Activated CD4-positive, alpha-beta T cell treated with anti-CD3 and anti-CD28 coated beads, Interleukin-2, Interleukin-4, amounts not matched to agents 100 ng/mL and 50 ng/mL, durations not matched to agents 16 hours and 8 hours (primary cell): ENCODE measurements around the gene SRGAP3.

ENCODE experiments used
- DNase-seq: peaks from one replicate; pipeline ENCODE4 v3.0.0-alpha.2; 2020; ENCODE audit warnings: low spot score

SRGAP3 gene

DNA sequence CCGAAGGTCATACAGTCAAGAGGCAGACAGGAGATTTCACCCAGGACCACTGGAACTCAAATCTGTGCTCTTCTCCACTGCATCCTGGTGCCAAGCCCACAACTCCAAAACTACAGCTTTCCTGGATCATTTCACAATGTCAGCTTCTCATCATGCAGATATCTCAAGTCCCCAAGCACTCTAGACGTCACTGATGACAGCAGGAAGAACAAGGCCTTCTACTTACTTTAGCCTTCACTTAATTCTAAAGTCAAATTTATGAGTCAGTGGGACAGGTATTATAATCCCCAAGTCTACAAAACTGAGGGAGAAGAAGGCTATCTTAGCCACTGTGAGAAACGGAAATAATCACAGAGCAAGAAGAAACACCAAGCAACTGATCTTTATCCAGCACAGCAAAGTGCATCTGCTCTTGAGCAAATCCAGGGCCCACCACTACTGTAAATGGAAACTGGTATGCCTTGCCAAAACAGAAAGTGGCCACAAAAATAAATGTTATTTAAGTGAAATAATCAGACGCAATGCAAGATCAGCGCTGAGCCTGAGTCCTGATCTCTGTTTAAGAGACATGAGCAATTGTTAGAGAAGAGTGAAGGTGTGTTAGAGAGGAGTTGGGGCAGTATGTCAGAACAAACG lies 287.1 kb downstream of the SRGAP3 start:
- no peak for DNase-seq

DNA sequence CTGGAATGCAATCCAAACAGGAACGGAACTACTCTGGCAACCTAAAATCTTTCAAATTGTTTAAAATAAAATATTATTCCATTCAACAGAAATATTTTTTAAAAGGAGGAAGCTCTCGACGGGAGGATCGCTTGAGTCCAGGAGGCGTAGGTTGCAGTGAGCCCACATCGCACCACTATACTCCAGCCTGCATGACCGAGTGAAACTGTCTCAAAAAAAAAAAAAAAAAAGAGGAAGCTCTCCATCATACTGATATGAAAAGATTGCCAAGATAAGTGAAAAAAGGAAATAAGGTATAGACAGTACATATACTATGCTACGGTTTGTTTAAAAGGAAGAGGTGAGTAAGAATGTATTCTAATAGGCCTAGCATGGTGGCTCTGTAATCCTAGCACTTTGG lies 289.8 kb downstream of the SRGAP3 start:
- no peak for DNase-seq

DNA sequence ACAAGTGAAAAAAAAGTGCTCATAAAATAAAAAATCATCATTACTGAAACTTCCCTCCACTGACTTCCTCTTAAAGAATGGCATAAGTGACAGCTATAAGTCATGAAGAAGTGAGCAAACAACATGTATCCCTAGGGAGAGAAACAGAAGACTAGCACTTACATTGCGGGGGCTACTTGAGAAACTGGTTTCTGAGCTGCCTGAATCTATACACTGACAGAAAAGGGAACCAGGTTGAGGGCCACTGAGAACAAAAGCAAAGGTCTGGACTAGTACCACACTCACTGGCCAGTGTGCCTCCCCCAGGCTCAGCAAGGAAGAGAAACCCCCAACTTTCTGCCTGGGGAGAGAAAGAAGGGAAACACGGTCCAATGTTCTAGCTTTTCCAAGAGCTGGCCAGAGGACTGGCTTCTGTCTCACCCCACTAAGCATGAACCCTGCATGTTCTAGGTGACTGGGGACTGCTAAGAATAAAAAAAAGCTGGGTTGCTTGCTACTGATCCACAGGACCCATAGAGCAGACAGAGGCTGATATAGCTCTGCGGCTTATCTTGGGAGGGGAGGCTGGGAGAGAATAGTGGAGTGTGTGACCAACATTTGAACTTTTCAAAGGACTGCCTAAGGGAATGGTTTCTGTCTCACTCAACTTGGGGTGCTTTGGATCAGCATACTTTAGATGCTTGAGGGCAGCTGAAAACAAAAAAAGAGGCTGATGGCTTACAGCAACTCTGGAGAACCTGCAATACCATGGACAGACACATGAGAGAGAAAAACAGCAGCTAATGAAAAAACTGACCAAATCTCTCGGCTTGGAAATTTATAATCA lies 294.3 kb downstream of the SRGAP3 start:
- no peak for DNase-seq

DNA sequence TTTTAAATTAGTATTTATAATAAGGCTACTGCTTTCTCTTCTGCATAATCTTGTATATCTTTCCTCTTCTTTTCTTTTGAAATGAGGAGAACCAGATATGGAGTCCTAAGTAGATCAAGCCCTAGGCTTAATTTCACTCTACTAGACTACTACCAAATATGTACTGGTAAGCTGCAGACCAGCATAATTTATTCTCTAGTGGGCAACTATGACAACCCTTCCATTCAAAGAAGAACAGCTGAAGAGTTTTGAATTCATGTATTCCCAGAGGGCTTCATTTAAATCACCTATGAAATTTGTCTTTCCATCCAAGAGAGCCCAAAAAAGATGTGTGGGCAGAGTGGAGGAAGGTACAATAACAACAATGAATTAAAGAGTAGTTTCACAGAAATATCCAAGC lies 296.1 kb downstream of the SRGAP3 start:
- no peak for DNase-seq

DNA sequence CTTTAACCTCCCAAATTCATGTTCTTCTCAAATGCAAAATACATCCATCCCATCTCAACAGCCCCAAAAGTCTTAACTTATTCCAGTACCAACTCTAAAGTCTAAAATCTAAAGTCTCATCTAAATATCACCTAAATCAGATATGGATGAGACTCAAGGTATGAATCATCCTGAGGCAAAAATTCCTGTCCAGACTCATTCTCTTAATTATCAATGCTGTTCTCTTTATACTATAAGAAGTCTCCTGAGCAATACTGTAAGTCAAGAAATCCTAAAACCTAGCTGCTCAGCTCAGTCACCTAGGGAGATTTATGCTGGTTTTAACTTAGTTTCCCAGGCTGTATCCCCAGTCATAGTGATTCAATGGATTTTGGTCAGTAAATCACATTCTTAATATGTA lies 297.3 kb downstream of the SRGAP3 start:
- DNase-seq = no peak

DNA sequence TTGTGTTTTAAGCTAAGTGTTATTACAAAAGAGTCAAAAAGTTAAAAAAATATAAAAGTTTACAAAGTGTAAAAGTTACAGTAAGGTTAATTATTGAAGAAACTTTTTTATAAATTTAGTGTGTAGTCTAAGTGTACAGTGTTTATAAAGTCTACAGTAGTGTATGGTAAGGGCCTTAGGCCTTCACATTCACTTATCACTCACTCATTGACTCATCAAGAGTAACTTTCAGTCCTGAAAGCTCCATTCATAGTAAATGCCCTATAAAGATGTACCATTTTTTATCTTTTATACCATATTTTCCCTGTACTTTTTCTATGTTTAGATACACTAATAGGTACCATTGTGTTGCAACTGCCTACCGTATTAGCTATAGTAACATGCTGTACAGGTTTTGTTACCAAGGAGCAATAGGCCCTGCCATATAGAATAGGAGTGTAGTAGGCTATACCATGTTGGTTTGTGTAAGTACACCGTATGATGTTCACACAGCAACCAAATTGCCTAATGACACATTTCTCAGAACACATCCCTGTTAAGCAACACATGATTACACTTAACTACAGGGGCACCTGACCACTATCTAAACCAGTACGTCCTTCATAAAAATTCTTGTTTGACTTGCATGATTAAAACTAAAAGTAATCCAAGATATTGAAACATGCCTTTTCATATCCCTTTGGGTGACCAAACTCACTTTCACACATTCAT lies 303.4 kb downstream of the SRGAP3 start:
- DNase-seq = no peak

GRCh38 chr3:8942746-8943488 lies 306.5 kb downstream of the SRGAP3 start:
- no peak for DNase-seq

DNA sequence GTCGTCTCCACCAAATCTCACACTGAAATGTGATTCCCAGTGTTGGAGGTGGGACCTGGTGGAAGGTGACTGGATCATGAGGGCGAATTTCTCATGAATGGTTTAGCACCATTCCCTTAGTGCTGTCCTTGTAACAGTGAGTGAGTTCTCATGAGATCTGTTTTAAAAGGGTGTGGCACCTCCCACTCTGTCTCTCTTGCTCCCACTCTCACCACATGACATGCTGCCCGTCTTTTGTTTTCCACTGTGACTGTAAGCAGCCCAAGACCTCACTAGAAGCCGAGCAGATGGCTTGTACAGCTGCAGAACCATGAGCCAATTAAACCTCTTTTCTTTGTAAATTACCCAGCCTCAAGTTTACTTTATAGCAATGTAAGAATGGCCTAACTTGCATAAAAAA lies 307.3 kb downstream of the SRGAP3 start:
- DNase-seq = no peak

DNA sequence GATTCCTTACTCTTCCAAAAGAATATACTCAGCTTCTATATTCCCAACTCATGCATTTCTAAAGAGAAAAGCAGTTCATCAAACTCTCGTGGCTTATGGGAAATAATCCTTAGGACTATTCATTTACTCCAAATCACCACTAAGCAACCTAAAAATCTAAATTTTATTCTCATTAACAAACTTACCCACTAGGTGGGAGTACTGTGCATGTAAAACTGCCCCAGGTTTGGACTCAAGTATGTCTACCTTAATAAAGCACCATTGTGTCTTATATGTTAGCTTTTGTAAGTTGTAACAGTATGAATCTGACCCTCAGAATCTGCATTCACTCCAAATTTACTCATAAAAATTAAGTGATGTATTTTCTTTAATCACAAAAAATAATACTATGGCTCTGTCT lies 311.4 kb downstream of the SRGAP3 start:
- peak; percentile 11 for DNase-seq

DNA sequence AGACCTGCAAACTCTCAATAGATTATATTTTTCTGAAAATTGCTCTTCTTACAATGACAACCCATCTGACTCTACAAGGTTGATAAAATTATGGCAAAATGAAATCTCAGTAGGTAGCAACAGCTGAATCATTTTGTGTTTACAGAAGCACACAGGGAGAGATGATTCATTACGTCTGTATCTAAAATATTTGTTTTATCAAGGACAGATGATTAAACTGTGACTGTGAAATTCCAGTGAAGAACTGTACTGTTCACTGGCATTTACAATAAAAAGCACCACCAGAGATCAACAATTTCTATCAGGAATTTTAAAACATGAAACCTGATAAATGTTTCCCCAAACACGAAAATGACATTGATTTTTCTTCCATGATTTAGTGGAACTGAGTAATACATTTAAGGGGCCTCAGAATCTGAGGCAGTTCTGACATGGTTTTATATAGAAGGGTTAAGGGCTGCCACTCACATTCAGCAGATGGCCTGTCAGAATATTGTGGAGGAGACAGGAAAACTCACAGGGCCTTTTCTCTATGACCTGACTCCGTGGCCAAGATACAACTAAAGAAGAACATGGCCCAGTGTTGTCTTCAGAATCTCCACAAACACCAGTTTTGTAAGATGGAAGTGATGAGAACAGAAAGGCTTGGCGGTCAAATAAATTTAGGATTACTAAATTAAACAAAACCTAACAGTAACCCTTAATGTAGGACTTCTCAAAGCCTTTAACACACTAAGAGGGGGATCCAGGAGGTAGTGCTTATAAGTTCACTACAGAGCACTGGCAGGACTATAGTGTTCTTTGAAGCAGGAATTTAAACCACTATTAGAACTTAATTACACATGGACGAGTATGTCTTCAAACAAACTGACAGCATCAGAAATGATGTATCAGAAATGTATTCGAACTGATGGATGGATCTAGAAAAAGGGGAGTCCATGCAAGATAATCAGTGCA lies 312.1 kb downstream of the SRGAP3 start:
- no peak for DNase-seq

- no peak for DNase-seq
Measured at GRCh38 chr3:8932507-8932906, 316.9 kb downstream of the SRGAP3 start.

GRCh38 chr3:8931342-8931741 lies 318.1 kb downstream of the SRGAP3 start:
- no peak for DNase-seq
